ENCODE data around the gene INSC.

DNA sequence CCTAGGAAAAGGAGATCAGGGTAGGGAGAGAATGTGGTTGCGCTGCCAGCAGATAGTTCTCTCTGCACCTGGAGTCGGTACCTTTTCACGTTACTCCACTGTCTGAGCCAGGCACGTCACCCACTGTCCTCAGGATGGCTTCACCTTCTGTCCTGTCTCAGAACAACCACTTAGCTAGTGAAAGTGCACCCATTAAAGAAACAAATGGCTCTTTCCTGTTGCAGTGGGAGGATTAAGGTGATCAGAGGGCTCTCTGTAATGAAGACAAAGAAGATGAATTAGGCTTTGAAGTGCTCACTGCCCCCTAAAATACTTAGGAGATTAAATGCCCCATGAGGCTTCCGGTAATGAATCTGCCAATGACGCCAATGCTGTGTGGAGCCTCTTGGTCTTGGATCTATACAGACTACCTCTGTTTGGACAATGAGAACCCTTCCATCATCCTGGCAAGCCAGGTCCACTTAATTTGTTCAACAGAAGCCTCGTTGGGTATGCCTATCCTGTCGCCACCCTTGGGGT lies 113.7 kb downstream of the INSC start:
- TF ChIP-seq, protein P1, sequence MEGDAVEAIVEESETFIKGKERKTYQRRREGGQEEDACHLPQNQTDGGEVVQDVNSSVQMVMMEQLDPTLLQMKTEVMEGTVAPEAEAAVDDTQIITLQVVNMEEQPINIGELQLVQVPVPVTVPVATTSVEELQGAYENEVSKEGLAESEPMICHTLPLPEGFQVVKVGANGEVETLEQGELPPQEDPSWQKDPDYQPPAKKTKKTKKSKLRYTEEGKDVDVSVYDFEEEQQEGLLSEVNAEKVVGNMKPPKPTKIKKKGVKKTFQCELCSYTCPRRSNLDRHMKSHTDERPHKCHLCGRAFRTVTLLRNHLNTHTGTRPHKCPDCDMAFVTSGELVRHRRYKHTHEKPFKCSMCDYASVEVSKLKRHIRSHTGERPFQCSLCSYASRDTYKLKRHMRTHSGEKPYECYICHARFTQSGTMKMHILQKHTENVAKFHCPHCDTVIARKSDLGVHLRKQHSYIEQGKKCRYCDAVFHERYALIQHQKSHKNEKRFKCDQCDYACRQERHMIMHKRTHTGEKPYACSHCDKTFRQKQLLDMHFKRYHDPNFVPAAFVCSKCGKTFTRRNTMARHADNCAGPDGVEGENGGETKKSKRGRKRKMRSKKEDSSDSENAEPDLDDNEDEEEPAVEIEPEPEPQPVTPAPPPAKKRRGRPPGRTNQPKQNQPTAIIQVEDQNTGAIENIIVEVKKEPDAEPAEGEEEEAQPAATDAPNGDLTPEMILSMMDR (conservative IDR thresholded peaks at IDR 0.05; ENCODE audit: low read depth, low read length) = no peak
- TF ChIP-seq POLR2A (IDR thresholded peaks at IDR 0.05; ENCODE audit: low read depth, low read length) = no peak
